Measurements from ENCODE around the gene PERP. TPM values are rescaled to one million over a fixed set of nuclear protein-coding genes. Genes with fewer than 3 reads are reported as not detected.
A peak's percentile ranks its signal among the peaks of the same experiment; 100 is the strongest.

PERP gene
- total RNA-seq, 3 donors from 2014 or later (not counting 1 experiment from before 2014, with no cell fraction given) = 0.05 to 1.6 TPM; not detected in 1

GRCh38 chr6:138116661-138116999, 9.4 kb upstream of the PERP start:
- no peaks in the 10 kb centered on the region for H3K27me3 ChIP-seq (ENCODE audit: control insufficient read depth, insufficient read depth, low read length)
- H3K27ac ChIP-seq (ENCODE audit: low read length) = no peak overlapping the region
- intact Hi-C loops (cut with micrococcal nuclease) = loop anchor here (1.0 kb wide), 4 partner anchors 171 to 650 kb away; no protein-coding TSS in a partner anchor
- no peaks in the 10 kb centered on the region for H3K9me3 ChIP-seq (ENCODE audit: control insufficient read depth, insufficient read depth, low read length)
- H3K4me1 ChIP-seq (ENCODE audit: control insufficient read depth, insufficient read depth, low read length) = no peaks in the 10 kb centered on the region
- DNase-seq (no peak), ATAC-seq (no peak)
- 97% methylated on average over 2 of the region's 3 CpGs for WGBS (ENCODE audit: insufficient coverage)
- no peak overlapping the region for H3K4me3 ChIP-seq (ENCODE audit: low read length)
- H3K36me3 Mint-ChIP-seq = no peaks in the 10 kb centered on the region
- no peak for TF ChIP-seq CTCF (IDR thresholded peaks at IDR 0.05)
- H3K27me3 Mint-ChIP-seq (ENCODE audit: low read depth in 2 of 2) = peaks cover 26 to 31% of the 10 kb centered on the region in 2 donors
- H3K9me3 Mint-ChIP-seq = no peaks in the 10 kb centered on the region
- no peaks in the 10 kb centered on the region for H3K36me3 ChIP-seq (ENCODE audit: control insufficient read depth, insufficient read depth, low read length)
- H3K4me1 Mint-ChIP-seq = peaks cover 4 to 5% of the 10 kb centered on the region in 2 donors
- no peak overlapping the region for H3K4me3 Mint-ChIP-seq
- no peak overlapping the region for H3K27ac Mint-ChIP-seq

- H3K36me3 ChIP-seq (ENCODE audit: control insufficient read depth, insufficient read depth, low read length) = no peaks in the 10 kb centered on the region
- WGBS (ENCODE audit: insufficient coverage) = 24% methylated on average over 13 of the region's 13 CpGs
- H3K27ac ChIP-seq (ENCODE audit: low read length) = no peak overlapping the region
- intact Hi-C loops (cut with micrococcal nuclease) = loop anchor here (1.0 kb wide), 4 partner anchors 171 to 650 kb away; no protein-coding TSS in a partner anchor
- Mint-ChIP-seq H3K4me3 (no peak overlapping the region), H3K9me3 (no peaks in the 10 kb centered on the region), H3K4me1 (peaks cover 4 to 5% of the 10 kb centered on the region in 2 donors), H3K27ac (no peak overlapping the region), H3K27me3 (ENCODE audit: low read depth in 2 of 2) (peaks cover 27 to 28% of the 10 kb centered on the region in 2 donors), H3K36me3 (no peaks in the 10 kb centered on the region)
- H3K4me1 ChIP-seq (ENCODE audit: control insufficient read depth, insufficient read depth, low read length) = no peaks in the 10 kb centered on the region
- no peak overlapping the region for H3K4me3 ChIP-seq (ENCODE audit: low read length)
- H3K9me3 ChIP-seq (ENCODE audit: control insufficient read depth, insufficient read depth, low read length) = no peaks in the 10 kb centered on the region
- DNase-seq = peak in 1 of 2 donors; percentile 84
- H3K27me3 ChIP-seq (ENCODE audit: control insufficient read depth, insufficient read depth, low read length) = no peaks in the 10 kb centered on the region
- TF ChIP-seq CTCF (IDR thresholded peaks at IDR 0.05) = peak; percentile 84
- peak; percentile 85 to 95 (median 94) for ATAC-seq
Measured at GRCh38 chr6:138115877-138116660, 8.8 kb upstream of the PERP start.

GRCh38 chr6:138115201-138115600, 8.0 kb upstream of the PERP start:
- no peak for ATAC-seq
- Histone ChIP-seq H3K9me3 (ENCODE audit: control insufficient read depth, insufficient read depth, low read length) (no peaks in the 10 kb centered on the region), H3K36me3 (ENCODE audit: control insufficient read depth, insufficient read depth, low read length) (no peaks in the 10 kb centered on the region), H3K4me3 (ENCODE audit: low read length) (no peak overlapping the region), H3K4me1 (ENCODE audit: control insufficient read depth, insufficient read depth, low read length) (no peaks in the 10 kb centered on the region), H3K27ac (ENCODE audit: low read length) (no peak overlapping the region), H3K27me3 (ENCODE audit: control insufficient read depth, insufficient read depth, low read length) (no peaks in the 10 kb centered on the region)
- Mint-ChIP-seq H3K4me1 (peaks cover 4 to 5% of the 10 kb centered on the region in 2 donors), H3K27me3 (ENCODE audit: low read depth in 2 of 2) (peaks cover 25 to 30% of the 10 kb centered on the region in 2 donors), H3K27ac (no peak overlapping the region), H3K4me3 (no peak overlapping the region), H3K9me3 (no peaks in the 10 kb centered on the region), H3K36me3 (no peaks in the 10 kb centered on the region)
- TF ChIP-seq CTCF (IDR thresholded peaks at IDR 0.05) = no peak
- intact Hi-C loops (cut with micrococcal nuclease) = no loop called here
- DNase-seq = no peak
- WGBS (ENCODE audit: insufficient coverage) = 16% methylated on average over 7 of the region's 7 CpGs
